Karpas-422 (cell line): Measurements from ENCODE around the gene TECPR2. TPM values are rescaled to one million over a fixed set of nuclear protein-coding genes. Genes with fewer than 3 reads are reported as not detected.
"Not testable (repeated sequence)": the region's sequence is repeated elsewhere in the genome, so short reads cannot be mapped to it uniquely, and the experiment has no call there.

ENCODE experiments used
- DNase-seq: peaks from one replicate; pipeline ENCODE4 v3.0.0-alpha.2; 2015
- H2AFZ ChIP-seq: fragments of 200-600 bp; sonication (generic); 2 replicates; pipeline ENCODE4 v1.6.1; 2014; ENCODE audit warnings: antibody characterized with exemption, low read length, mixed read lengths
- H3K27ac ChIP-seq: fragments of 200-600 bp; sonication (generic); 2 replicates; pipeline ENCODE4 v1.5.1; 2014; ENCODE audit warnings: mild to moderate bottlenecking, low read length, moderate library complexity
- H3K27me3 ChIP-seq: fragments of 200-600 bp; sonication (generic); 2 replicates; pipeline ENCODE4 v1.6.1; 2014; ENCODE audit warnings: low read length, mixed read lengths
- H3K36me3 ChIP-seq: fragments of 200-600 bp; sonication (generic); 2 replicates; pipeline ENCODE4 v1.6.1; 2014; ENCODE audit warnings: low read length, mixed read lengths; ENCODE audit not compliant: insufficient read depth
- H3K4me1 ChIP-seq: fragments of 200-600 bp; sonication (generic); 2 replicates; pipeline ENCODE4 v1.6.1; 2014; ENCODE audit warnings: mild to moderate bottlenecking, low read length, mixed read lengths
- H3K4me2 ChIP-seq: fragments of 200-600 bp; sonication (generic); 2 replicates; pipeline ENCODE4 v1.6.1; 2014; ENCODE audit warnings: low read length, low read depth, mild to moderate bottlenecking; ENCODE audit not compliant: poor library complexity, severe bottlenecking
- H3K4me3 ChIP-seq: fragments of 200-600 bp; sonication (generic); 2 replicates; pipeline ENCODE4 v1.5.1; 2014; ENCODE audit warnings: mild to moderate bottlenecking, antibody characterized with exemption, low read length, mixed read lengths
- H3K79me2 ChIP-seq: fragments of 200-600 bp; sonication (generic); 2 replicates; pipeline ENCODE4 v1.6.1; 2014; ENCODE audit warnings: mild to moderate bottlenecking, low read length, mixed read lengths
- H3K9ac ChIP-seq: fragments of 200-600 bp; sonication (generic); 2 replicates; pipeline ENCODE4 v1.6.0; 2014; ENCODE audit warnings: low read length
- H3K9me2 ChIP-seq: fragments of 200-600 bp; sonication (generic), shearing (Covaris generic); replicated peaks from 2 replicates; pipeline ENCODE4 v1.6.0; 2014; ENCODE audit warnings: mild to moderate bottlenecking, low read length, moderate library complexity; ENCODE audit not compliant: insufficient read depth
- H3K9me3 ChIP-seq: fragments of 300-700, 200-600 bp; sonication (generic); 2 replicates; pipeline ENCODE4 v1.6.1; 2014; ENCODE audit warnings: low read length, mixed read lengths
- H4K20me1 ChIP-seq: fragments of 200-600 bp; sonication (generic); 2 replicates; pipeline ENCODE4 v1.6.1; 2014; ENCODE audit warnings: mild to moderate bottlenecking, antibody characterized with exemption, low read length, low read depth; ENCODE audit not compliant: insufficient read depth
- total RNA-seq: library from RNA; depleted of rRNA; stranded (reverse); fragments of >200 nt; shearing (Covaris generic); gene quantifications from 2 replicates; pipeline ENCODE4 v1.2.3, GENCODE V29; 2014; ENCODE audit warnings: low replicate concordance

Gene TECPR2
- total RNA-seq, 1 experiment from 2014 or later, result 10.3 TPM

DNA sequence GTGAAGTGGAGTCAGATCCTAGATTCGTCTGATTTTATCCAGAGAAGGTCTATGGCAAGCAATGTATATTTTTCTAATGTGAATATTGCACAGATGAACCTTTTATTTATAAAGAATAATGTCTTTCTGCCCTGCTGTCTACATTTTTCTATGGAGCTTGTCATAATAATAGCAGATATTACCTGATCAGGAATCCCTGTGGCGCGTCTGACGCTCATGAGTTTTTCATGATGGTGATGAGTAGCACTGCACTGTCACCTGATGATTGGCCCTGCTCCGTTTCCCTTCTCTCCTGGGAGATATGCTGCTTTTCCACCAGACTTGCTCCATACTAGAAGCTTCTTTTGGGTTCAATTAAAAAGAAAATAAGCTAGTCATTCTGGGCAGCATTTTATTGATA, 20.5 kb upstream of the TECPR2 start:
- H2AFZ ChIP-seq, result no peak overlapping the region
- no peaks in the 10 kb centered on the region for H3K27me3 ChIP-seq
- peaks cover 24% of the 10 kb centered on the region; the same call in 1 of the 2 replicates for H3K36me3 ChIP-seq
- H3K27ac ChIP-seq, result no peak overlapping the region
- no peaks in the 10 kb centered on the region for H3K79me2 ChIP-seq
- H3K9me3 ChIP-seq, result no peaks in the 10 kb centered on the region
- DNase-seq, result no peak
- H3K4me2 ChIP-seq, result no peak overlapping the region
- H3K4me1 ChIP-seq, result no peaks in the 10 kb centered on the region
- no peaks in the 10 kb centered on the region for H3K9me2 ChIP-seq
- H3K9ac ChIP-seq, result no peak overlapping the region
- H3K4me3 ChIP-seq, result no peak overlapping the region
- H4K20me1 ChIP-seq, result no peaks in the 10 kb centered on the region

DNA sequence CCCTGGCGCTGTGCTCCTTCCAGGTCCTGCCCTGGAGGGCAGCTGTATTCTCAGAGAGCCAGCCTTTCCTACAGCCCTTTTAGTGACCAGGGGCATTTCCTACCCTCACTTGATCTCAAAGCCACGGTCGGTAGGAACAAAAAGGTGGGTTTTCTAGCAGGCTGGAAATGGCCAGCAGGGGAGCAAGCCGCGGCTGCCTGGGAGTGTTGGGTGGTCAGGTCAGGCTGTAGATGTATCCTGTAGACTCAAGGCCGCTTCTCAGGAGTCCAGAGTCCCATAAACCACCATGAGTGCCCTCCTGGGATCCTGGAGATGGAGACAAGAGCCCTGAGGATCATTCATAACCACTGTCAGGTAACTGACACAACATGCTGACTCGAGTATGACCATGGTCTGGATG, 18.7 kb upstream of the TECPR2 start:
- Histone ChIP-seq H3K4me2 (no peak overlapping the region), H3K9ac (no peak overlapping the region), H3K36me3 (peaks cover 21% of the 10 kb centered on the region; the same call in 1 of the 2 replicates), H4K20me1 (no peaks in the 10 kb centered on the region), H3K27me3 (no peaks in the 10 kb centered on the region), H2AFZ (no peak overlapping the region), H3K79me2 (no peaks in the 10 kb centered on the region), H3K27ac (no peak overlapping the region), H3K9me2 (no peaks in the 10 kb centered on the region), H3K4me1 (no peaks in the 10 kb centered on the region), H3K4me3 (no peak overlapping the region), H3K9me3 (no peaks in the 10 kb centered on the region)
- DNase-seq, result no peak

DNA sequence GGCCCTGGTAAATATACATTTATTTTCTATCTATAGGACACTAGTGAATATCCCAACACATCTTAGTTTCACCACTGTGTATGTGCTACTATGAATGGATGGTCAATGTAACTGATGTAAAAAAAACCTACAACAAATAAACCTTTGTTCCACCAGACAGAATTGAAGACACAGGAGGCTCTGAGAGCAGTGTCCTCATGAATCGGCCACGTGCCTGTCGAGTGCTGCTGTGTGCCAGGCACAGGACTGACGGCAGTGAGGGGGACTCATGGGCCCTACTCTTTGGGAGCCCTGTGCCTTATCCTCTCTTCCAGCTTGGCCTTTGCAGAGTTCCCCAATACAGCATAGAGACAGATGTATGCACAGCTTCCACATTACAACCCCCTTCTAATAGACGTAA, 18.3 kb upstream of the TECPR2 start:
- Histone ChIP-seq H3K9me2 (no peaks in the 10 kb centered on the region), H3K36me3 (peaks cover 21% of the 10 kb centered on the region; the same call in 1 of the 2 replicates), H4K20me1 (no peaks in the 10 kb centered on the region)

DNA sequence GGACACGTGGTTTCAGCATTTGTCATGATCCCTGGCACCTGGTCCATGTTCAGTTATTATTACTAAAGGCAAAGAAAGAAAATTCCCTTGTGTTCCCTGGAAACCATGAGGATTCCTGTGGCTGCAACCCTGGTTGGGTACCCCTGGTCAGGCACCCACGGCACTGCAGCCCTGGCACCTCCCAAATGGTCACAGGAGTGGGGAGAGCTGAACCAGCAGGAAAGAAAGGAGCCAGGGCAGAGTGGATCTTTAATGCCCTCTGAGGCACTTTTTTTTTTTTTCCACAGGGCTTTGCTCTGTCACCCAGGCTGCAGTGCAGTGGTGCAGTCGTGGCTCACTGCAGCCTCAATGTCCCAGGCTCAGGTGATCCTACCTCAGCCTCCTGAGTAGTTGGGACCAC, 17.5 kb upstream of the TECPR2 start:
- no peak overlapping the region for H3K4me2 ChIP-seq
- no peak overlapping the region for H3K9ac ChIP-seq
- no peak overlapping the region for H3K27ac ChIP-seq
- no peaks in the 10 kb centered on the region for H3K79me2 ChIP-seq
- H3K27me3 ChIP-seq, result no peaks in the 10 kb centered on the region
- no peaks in the 10 kb centered on the region for H3K4me1 ChIP-seq
- no peaks in the 10 kb centered on the region for H3K9me3 ChIP-seq
- DNase-seq, result no peak
- H2AFZ ChIP-seq, result no peak overlapping the region
- H3K4me3 ChIP-seq, result no peak overlapping the region
- no peaks in the 10 kb centered on the region for H4K20me1 ChIP-seq
- peaks cover 21% of the 10 kb centered on the region; the same call in 1 of the 2 replicates for H3K36me3 ChIP-seq
- no peaks in the 10 kb centered on the region for H3K9me2 ChIP-seq

More for the DNA sequence above, 18.3 kb upstream of the TECPR2 start:
- Histone ChIP-seq H3K4me2 (no peak overlapping the region), H3K4me3 (no peak overlapping the region), H3K79me2 (no peaks in the 10 kb centered on the region), H3K27ac (no peak overlapping the region), H3K9ac (no peak overlapping the region), H2AFZ (no peak overlapping the region), H3K27me3 (no peaks in the 10 kb centered on the region), H3K4me1 (no peaks in the 10 kb centered on the region), H3K9me3 (no peaks in the 10 kb centered on the region)
- no peak for DNase-seq

DNA sequence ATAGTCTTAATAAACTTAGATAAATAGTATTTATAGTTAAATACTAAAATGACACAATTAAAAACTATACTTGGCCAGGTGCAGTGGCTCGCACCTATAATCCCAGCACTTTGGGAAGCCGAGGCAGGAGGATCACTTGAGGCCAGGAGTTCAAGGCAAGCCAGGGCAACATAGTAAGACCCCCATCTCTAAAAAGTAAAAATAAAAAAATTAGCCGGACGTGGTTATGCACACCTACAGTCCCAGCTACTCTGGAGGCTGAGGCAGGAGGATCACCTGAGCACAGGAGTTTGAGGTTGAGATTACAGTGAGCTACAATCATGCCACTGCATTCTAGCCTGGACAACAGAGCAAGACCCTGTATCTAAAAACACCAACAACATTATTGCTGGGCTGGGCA, 16.1 kb upstream of the TECPR2 start:
- Histone ChIP-seq H3K27me3 (no peaks in the 10 kb centered on the region), H3K9me2 (no peaks in the 10 kb centered on the region), H2AFZ (no peak overlapping the region), H3K4me1 (no peaks in the 10 kb centered on the region), H3K9me3 (no peaks in the 10 kb centered on the region), H4K20me1 (no peaks in the 10 kb centered on the region), H3K27ac (no peak overlapping the region), H3K4me2 (no peak overlapping the region), H3K36me3 (peaks cover 20% of the 10 kb centered on the region; the same call in 1 of the 2 replicates), H3K79me2 (no peaks in the 10 kb centered on the region), H3K9ac (no peak overlapping the region), H3K4me3 (no peak overlapping the region)
- no peak for DNase-seq

DNA sequence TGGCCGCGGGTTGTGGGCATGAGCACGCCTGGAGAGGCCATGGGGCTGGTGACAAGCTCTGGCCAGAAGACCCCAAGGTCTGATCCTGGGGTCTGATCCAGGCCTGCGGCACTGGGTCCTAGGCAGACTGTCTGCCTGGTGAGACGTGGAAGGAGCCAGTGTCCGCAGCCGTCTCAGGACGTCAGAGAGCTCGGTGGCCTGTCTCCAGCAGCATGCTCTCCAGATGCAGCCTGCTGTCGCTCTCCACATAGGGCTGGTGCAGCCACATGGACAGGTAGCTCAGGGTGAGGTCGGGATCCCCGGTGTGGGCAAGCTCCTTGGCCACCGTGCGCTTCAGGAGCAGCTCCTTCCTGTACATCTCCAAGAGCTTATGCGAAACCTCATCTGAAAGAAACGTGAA, 14.4 kb upstream of the TECPR2 start:
- Histone ChIP-seq H3K9me3 (no peaks in the 10 kb centered on the region), H3K36me3 (peaks cover 19% of the 10 kb centered on the region; the same call in 1 of the 2 replicates), H3K4me1 (no peaks in the 10 kb centered on the region), H3K4me2 (no peak overlapping the region), H4K20me1 (no peaks in the 10 kb centered on the region), H3K27ac (no peak overlapping the region), H3K9ac (no peak overlapping the region), H2AFZ (no peak overlapping the region), H3K4me3 (no peak overlapping the region), H3K79me2 (no peaks in the 10 kb centered on the region), H3K9me2 (no peaks in the 10 kb centered on the region), H3K27me3 (no peaks in the 10 kb centered on the region)
- DNase-seq, result no peak

DNA sequence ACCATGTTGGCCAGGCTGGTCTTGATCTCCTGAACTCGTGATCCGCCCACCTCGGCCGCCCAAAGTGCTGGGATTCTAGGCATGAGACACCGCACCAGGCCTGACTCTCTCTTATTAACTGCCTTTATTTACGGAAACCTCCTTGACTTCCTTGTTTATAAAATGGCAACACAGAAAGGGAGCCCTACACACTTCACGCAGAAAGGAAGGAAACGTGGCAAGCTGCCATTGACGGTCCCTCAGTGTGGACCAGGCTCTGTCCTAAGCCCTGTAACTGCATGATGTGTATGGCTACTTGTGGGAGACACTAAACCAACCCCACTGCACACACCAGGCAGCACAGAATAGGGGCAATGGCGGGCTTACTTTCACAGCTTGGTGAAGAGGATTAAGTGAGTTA, 11.7 kb upstream of the TECPR2 start:
- Histone ChIP-seq H3K27me3 (no peaks in the 10 kb centered on the region), H3K9ac (no peak overlapping the region), H2AFZ (no peak overlapping the region), H3K36me3 (peaks cover 21% of the 10 kb centered on the region; the same call in 1 of the 2 replicates), H3K9me2 (no peaks in the 10 kb centered on the region), H3K27ac (no peak overlapping the region), H4K20me1 (no peaks in the 10 kb centered on the region), H3K9me3 (no peaks in the 10 kb centered on the region), H3K4me1 (no peaks in the 10 kb centered on the region), H3K4me3 (no peak overlapping the region), H3K4me2 (no peak overlapping the region), H3K79me2 (no peaks in the 10 kb centered on the region)
- DNase-seq, result no peak

DNA sequence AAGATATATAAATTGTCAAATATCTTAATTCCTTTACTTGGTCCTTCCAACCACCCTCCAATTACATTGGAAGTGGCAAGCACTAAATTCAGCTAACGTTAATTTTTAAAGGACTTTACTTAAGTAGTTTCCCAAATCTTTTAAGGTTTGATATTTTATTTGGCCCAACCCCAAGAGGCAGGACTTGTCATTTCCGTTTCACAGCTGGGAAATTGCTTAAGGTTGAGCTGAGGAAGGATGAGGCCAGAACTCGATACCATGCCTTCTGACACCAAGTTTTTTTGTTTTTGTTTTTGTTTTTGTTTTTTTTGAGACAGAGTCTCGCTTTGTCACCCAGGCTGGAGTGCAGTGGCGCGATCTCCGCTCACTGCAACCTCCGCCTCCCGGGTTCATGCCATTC, 11.1 kb upstream of the TECPR2 start:
- peaks cover 21% of the 10 kb centered on the region; the same call in 1 of the 2 replicates for H3K36me3 ChIP-seq
- H3K4me2 ChIP-seq, H3K9ac ChIP-seq, H3K27ac ChIP-seq, H3K9me3 ChIP-seq, H4K20me1 ChIP-seq, H3K4me1 ChIP-seq, H3K9me2 ChIP-seq, H3K4me3 ChIP-seq, H2AFZ ChIP-seq, H3K79me2 ChIP-seq, H3K27me3 ChIP-seq, DNase-seq: not testable (repeated sequence)

DNA sequence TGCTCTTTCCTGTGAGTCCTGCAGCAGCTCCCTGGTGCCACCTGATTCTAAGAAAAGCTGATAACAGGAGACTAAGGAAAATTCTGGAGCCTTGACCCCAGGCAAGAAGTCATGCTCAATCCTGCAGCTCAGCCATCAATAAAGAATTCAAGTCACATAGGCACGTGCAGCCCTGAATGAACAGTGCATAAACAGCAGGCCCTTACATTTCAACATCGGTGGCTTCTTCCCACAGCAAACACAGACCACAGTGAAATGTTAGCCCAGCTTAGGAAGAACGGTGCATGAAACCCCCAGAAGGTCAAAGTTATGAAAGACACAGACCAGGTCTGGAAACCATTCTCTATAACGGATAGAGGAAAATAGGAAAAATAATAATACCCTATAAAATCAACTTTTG, 10.5 kb upstream of the TECPR2 start:
- no peak for DNase-seq
- Histone ChIP-seq H3K9me3 (no peaks in the 10 kb centered on the region), H3K27ac (no peak overlapping the region), H3K9me2 (no peaks in the 10 kb centered on the region), H3K9ac (no peak overlapping the region), H3K4me2 (no peak overlapping the region), H4K20me1 (no peaks in the 10 kb centered on the region), H3K4me3 (no peak overlapping the region), H2AFZ (no peak overlapping the region), H3K27me3 (no peaks in the 10 kb centered on the region), H3K36me3 (peaks cover 21% of the 10 kb centered on the region; the same call in 1 of the 2 replicates), H3K4me1 (no peaks in the 10 kb centered on the region), H3K79me2 (no peaks in the 10 kb centered on the region)
